NT2/D1 (cell line): Measurements from ENCODE around the gene NAA60.

Source experiments
- SUZ12 ChIP-seq: IDR thresholded peaks from 2 replicates; pipeline ENCODE4 v1.6.1; 2011; ENCODE audit not compliant: insufficient read length, insufficient read depth; ENCODE audit errors: extremely low read depth
- YY1 ChIP-seq: IDR thresholded peaks from 2 replicates; pipeline ENCODE4 v1.6.1; 2011; ENCODE audit not compliant: insufficient read length, insufficient read depth
- ZNF274 ChIP-seq: IDR thresholded peaks from 2 replicates; pipeline ENCODE4 v1.6.1; 2011; ENCODE audit warnings: mild to moderate bottlenecking, low read depth, low read length

DNA sequence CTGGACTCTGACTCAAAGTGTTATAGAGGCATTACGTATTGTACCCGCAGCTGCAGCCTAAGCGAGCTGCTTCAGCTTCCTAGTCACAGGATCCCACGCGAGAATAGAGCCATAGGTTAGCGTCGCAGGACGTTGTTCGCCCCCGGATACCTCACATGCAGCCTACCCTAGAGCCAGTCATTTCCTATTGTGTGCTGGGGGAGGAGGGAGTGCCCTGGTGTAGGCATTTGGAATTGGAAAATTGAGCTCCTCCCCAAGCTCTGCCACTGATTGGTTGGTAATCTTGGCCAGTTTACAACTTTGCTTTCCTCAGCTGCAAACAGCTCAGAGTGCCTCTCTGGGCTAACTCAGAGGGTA lies 530 bp downstream of the NAA60 start:
- TF ChIP-seq SUZ12 (no peak), YY1 (no peak), ZNF274 (no peak)
